Colonic mucosa (tissue), 4 donors: Measurements from ENCODE around the gene PRDM10. TPM values are rescaled to one million over a fixed set of nuclear protein-coding genes. Genes with fewer than 3 reads are reported as not detected.
"Not testable (repeated sequence)": the region's sequence is repeated elsewhere in the genome, so short reads cannot be mapped to it uniquely, and the experiment has no call there.

Experiments
- DNase-seq: peaks from one replicate; pipeline ENCODE4 v3.0.0-alpha.2; 2020
- H3K27ac ChIP-seq: fragments of 200-600 bp; one replicate; pipeline ENCODE4 v1.8.0; 2021
- H3K27me3 ChIP-seq: fragments of 200-600 bp; one replicate; pipeline ENCODE4 v1.8.0; 2021
- H3K36me3 ChIP-seq: fragments of 200-600 bp; one replicate; pipeline ENCODE4 v1.8.0; 2021
- H3K4me1 ChIP-seq: fragments of 200-600 bp; one replicate; pipeline ENCODE4 v1.8.0; 2021; ENCODE audit warnings: mild to moderate bottlenecking
- H3K4me3 ChIP-seq: fragments of 200-600 bp; one replicate; pipeline ENCODE4 v1.8.0; 2021
- H3K9ac ChIP-seq, 2 donors: one replicate each; pipeline ENCODE4 v1.7.0; 2013; ENCODE audit warnings: control low read depth in 2 of 2, low read depth in 2 of 2, low read length in 2 of 2
- H3K9me3 ChIP-seq: fragments of 200-600 bp; one replicate; pipeline ENCODE4 v1.8.0; 2021
- CTCF ChIP-seq: fragments of 200-600 bp; IDR thresholded peaks from one replicate; pipeline ENCODE4 v1.8.0; 2022; ENCODE audit warnings: antibody characterized with exemption, mild to moderate bottlenecking
- intact Hi-C: fragments of 100-400 bp; cut with DNase I; formaldehyde crosslinking; loops from one replicate; pipeline ENCODE4 v1.14.1; 2022
- total RNA-seq, 2 donors: library from RNA; stranded (reverse); fragmentation: NEBNext Ultra II Directional in 1 of 2; extraction: Animal tissue kit (Norgen Biotek cat#: 25700) in 1 of 2; gene quantifications; one replicate each; pipeline ENCODE4 v1.2.1, GENCODE V29; 2021
- donor health status: healthy.
- donor health status: DM: no; HTN: no; CAD: no.
- donor health status: DM: no; HTN: no; CAD: no.

Gene PRDM10
- total RNA-seq, 2 donors from 2014 or later: 11.0 to 18.3 TPM

DNA sequence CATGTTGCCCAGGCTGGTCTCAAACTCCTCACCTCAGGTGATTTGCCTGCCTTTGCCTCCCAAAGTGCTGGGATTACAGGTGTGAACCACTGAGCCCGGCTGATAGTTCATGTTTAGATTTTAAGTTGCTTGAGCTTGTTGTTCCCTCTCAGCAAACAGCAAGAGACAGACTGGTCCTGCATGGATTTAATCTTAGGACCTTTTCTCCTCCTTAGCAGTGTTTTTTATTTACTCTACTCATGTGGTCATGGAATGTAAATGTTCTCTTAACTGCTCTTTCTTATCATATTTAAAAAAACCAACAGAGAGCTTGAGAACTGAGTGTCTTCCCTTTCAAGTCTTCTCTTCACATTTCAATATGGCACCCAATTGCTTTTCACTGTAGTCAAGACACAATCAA is 22.7 kb upstream of the PRDM10 start:
- Histone ChIP-seq H3K27ac (no peak overlapping the region), H3K9me3 (no peaks in the 10 kb centered on the region), H3K4me3 (no peak overlapping the region), H3K9ac (no peak overlapping the region), H3K4me1 (no peaks in the 10 kb centered on the region), H3K36me3 (no peaks in the 10 kb centered on the region), H3K27me3 (no peaks in the 10 kb centered on the region)
- intact Hi-C loops: no loop called here
- TF ChIP-seq CTCF: no peak
- no peak for DNase-seq

GRCh38 chr11:130024361-130024760 is 21.7 kb upstream of the PRDM10 start:
- H3K9ac ChIP-seq: no peak overlapping the region
- H3K4me3 ChIP-seq: no peak overlapping the region
- H3K4me1 ChIP-seq: no peaks in the 10 kb centered on the region
- TF ChIP-seq CTCF: no peak
- intact Hi-C loops: no loop called here
- H3K9me3 ChIP-seq: no peaks in the 10 kb centered on the region
- no peaks in the 10 kb centered on the region for H3K27me3 ChIP-seq
- no peak overlapping the region for H3K27ac ChIP-seq
- no peaks in the 10 kb centered on the region for H3K36me3 ChIP-seq
- DNase-seq: no peak

DNA sequence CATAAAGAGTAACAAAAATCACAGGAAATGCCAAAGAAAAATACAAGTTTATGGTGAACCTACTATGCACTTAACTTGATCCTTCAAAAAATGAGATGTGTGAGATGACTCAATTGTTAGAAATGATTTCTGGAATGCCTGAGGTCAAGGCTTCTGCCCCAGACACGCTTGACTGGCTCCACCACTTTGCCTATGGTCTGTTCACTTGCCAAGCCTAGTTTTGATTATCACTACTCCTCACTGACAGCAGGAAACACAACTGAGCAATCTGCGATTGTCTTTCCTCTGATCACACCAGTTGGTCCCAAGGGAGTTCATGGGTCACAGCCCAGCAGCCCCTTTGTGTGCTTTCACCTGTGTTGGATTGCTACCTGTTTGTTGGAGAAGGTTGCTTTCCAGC is 20.6 kb upstream of the PRDM10 start:
- intact Hi-C loops: no loop called here
- Histone ChIP-seq H3K9ac (no peak overlapping the region), H3K4me3 (no peak overlapping the region), H3K27ac (no peak overlapping the region), H3K36me3 (no peaks in the 10 kb centered on the region), H3K27me3 (no peaks in the 10 kb centered on the region), H3K9me3 (no peaks in the 10 kb centered on the region), H3K4me1 (no peaks in the 10 kb centered on the region)
- no peak for TF ChIP-seq CTCF
- DNase-seq: no peak

GRCh38 chr11:130022799-130023198 is 20.2 kb upstream of the PRDM10 start:
- Histone ChIP-seq H3K27ac (no peak overlapping the region), H3K9ac (no peak overlapping the region), H3K4me1 (no peaks in the 10 kb centered on the region), H3K4me3 (no peak overlapping the region), H3K27me3 (no peaks in the 10 kb centered on the region), H3K36me3 (no peaks in the 10 kb centered on the region), H3K9me3 (no peaks in the 10 kb centered on the region)
- TF ChIP-seq CTCF: no peak
- no peak for DNase-seq
- intact Hi-C loops: no loop called here

DNA sequence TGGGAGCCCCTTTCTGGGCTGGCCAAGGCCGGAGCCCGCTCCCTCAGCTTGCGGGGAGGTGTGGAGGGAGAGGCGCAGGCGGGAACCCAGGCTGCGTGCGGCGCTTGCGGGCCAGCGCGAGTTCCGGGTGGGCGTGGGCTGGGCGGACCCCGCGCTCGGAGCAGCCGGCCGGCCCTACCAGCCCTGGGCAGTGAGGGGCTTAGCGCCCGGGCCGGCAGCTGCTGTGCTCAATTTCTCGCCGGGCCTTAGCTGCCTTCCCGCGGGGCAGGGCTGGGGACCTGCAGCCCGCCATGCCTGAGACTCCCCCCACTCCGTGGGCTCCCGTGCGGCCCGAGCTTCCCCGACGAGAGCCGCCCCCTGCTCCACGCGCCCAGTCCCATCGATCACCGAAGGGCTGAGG is 19.0 kb upstream of the PRDM10 start:
- H3K36me3 ChIP-seq, intact Hi-C loops, H3K27me3 ChIP-seq, H3K9me3 ChIP-seq, DNase-seq, H3K4me1 ChIP-seq, H3K9ac ChIP-seq, H3K4me3 ChIP-seq, H3K27ac ChIP-seq: not testable (repeated sequence)

GRCh38 chr11:130020323-130020722 is 17.7 kb upstream of the PRDM10 start:
- Histone ChIP-seq H3K4me3 (no peak overlapping the region), H3K9ac (no peak overlapping the region), H3K4me1 (no peaks in the 10 kb centered on the region), H3K36me3 (no peaks in the 10 kb centered on the region), H3K27ac (no peak overlapping the region), H3K9me3 (no peaks in the 10 kb centered on the region), H3K27me3 (no peaks in the 10 kb centered on the region)
- intact Hi-C loops: no loop called here
- TF ChIP-seq CTCF: no peak
- DNase-seq: no peak

DNA sequence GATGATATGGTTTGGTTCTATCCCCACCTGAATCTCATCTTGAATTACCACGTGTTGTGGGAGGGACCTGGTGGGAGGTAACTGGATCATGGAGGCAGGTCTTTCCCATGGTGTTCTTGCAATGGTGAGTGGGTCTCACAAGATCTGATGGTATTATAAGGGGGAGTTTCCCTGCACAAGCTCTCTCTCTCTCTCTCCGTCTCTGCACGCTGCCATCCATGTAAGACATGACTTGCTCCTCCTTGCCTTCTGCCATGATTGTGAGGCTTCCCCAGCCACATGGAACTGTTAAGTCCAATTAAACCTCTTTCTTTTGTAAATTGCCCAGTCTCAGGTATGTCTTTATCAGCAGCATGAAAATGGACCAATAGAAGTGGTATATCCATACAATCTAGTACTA is 13.2 kb upstream of the PRDM10 start:
- DNase-seq, H3K27me3 ChIP-seq, intact Hi-C loops, H3K4me3 ChIP-seq, H3K9me3 ChIP-seq, H3K27ac ChIP-seq, H3K4me1 ChIP-seq, H3K36me3 ChIP-seq, H3K9ac ChIP-seq: not testable (repeated sequence)
